Activated CD8-positive, alpha-beta memory T cell treated with anti-CD3 and anti-CD28 coated beads for 1 hour (primary cell): ENCODE measurements around the gene PRKD2.
"Not testable (repeated sequence)": the region's sequence is repeated elsewhere in the genome, so short reads cannot be mapped to it uniquely, and the experiment has no call there.

Experiments
- DNase-seq, 2 donors: peaks; one replicate each; pipeline ENCODE4 v3.0.0-alpha.2; 2020; ENCODE audit warnings: low read depth in 1 of 2; ENCODE audit errors: extremely low read depth in 1 of 2

The PRKD2 gene

DNA sequence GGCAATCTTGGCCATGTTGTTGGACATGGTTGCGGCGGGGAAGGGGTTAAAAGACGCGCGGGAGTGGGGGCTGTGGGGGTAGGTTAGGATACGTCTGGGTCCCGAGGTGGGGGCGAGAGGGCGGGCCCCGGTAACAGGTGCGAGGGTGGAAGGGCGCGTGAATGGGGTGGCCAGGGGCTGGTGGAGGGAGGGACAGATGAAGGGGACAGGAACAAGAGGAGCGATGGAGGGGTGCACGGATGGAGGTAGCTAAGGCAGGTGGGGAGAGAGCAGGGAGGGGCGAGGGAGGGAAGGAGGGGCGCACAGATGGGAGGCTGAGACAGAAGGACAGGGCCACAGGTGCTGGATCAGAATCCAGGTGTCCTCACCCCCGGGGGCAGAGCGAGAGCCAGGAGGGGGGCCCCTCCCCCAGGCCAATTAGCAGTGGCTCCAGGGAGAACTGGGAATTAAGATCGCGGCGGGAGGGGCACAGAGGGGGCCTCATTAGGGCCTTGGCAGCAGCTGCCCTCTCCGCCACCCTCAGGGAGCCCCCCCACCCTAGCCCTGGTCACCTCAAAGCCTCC, 82.2 kb downstream of the PRKD2 start:
- DNase-seq: no peak

- peak; percentile 83 to 89 for DNase-seq
Measured at GRCh38 chr19:46634045-46634655, 82.8 kb downstream of the PRKD2 start.

DNA sequence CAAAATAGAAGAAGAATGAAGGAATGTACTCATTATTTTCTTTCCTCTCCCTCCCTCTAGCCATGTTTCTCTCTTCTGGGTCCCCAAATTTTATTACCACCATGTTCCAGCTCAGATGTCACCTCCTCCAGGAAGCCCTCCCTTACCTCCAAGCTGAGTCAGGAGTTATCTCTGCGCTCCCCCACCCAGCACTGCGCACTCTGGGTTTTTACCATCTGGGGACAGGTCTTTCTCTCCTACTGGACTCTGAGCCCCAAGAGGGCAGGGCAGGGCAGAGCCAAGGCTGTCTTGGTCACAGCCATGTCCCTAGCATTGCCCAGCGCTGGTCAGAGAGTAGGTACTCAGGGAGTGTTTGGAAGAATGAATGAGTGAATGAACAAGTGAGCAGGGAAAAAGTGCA, 83.8 kb downstream of the PRKD2 start:
- no peak for DNase-seq

DNA sequence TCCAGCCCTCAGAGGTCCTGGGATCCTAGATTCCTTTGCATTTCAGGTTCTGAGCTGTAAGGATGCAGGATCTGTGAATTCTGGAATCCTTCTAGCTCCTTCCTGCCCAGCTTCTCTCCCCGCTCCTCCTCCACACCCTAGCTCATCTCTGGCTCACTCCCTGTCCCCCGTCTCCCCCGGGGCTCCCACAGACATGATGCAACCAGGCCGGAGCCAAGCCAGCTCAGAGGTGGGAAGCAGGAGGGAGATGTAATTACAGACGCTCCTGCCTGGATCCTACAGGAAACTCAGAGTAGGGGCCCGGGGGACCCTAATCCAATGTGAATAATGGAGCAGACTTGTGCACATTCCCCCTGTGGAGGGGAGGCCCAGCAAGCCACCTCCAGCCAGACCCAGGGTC, 85.4 kb downstream of the PRKD2 start:
- DNase-seq: no peak

DNA sequence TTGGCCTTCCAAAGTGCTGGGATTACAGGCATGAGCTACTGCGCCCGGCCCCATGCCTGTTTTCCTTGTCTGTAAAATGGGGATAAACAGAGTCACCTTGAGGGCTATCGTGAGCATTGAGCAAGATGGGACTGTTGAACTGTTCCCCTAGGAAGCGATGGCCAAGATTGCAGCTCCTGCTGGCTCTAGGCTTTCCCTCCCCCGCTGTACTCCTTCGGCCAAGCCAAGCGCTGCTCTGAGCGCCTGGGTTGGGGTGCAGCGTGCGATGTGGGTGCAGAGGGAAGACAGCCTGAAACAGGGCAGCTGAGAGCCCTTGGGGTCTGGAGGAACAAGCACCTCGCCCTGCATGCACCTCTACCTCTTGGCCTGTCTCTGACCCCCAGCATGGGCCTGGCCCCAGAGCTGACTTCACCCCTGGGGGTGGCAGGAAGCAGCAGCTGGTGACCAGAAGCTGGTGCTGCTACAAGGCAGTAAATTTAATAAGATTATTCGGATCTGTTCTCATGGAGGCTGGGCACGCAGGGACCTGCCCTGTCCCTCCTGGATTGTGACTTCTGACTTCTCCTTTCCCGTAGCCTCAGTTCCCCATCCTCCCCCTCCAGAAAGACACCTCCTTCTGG, 86.2 kb downstream of the PRKD2 start:
- no peak for DNase-seq

DNA sequence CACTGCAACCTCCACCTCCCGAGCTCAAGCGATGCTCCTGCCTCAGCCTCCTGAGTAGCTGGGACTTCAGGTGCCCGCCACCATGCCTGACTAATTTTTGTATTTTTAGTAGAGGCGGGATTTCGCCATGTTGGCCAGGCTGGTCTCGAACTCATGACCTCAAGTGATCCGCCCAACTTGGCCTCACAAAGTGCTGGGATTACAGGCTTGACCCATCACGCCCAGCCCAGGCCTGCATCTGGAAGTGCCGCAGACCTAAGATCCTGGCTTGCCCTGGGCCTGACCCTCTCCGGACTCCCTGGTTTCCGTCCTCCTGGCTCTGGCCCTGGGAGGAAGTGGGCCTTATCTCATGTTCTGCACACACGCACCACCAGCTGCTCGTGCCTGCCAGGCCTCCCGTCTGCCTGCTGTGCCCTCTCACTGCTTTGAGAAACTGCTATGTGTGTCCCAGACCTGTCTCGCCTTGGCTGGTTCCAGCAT, 87.3 kb downstream of the PRKD2 start:
- DNase-seq: no peak

DNA sequence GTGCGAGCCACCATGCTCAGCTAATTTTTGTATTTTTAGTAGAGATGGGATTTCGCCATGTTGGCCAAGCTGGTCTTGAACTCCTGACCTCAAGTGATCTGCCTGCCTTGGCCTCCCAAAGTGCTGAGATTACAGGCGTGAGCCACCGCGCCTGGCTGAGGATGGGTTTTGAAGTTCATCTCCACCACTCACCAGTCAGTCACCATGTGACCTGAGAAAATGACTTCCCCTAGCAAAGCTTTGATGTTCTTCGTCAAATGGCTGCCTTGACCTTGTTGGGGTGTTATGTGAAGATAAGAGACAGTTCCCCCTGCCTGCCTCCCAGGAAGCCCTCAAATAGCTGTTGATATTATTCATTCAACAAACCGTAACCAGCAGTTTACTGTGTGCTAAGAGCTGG, 87.9 kb downstream of the PRKD2 start:
- not testable (repeated sequence) for DNase-seq

DNA sequence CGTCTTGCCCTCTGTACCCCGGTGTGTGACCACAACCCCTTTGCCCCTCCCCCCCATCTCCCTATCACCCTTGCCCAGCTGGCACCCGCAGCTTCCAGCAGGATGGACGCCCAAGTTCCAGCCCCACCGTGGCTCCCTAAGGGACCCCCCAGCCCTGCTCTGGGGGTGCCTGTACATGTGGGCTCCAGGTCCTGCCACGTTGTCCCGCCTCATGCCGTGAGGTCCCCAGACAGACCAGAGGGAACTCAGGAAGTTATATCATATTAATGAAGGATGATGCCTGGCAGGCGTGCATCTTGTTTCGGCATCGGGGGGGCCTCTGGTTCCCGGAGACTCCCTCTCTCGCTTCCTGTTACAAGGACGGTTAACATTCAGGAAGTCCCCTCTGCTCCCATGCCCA, 90.5 kb downstream of the PRKD2 start:
- DNase-seq: no peak

- DNase-seq: no peak
Measured at GRCh38 chr19:46625731-46626130, 91.2 kb downstream of the PRKD2 start.

DNA sequence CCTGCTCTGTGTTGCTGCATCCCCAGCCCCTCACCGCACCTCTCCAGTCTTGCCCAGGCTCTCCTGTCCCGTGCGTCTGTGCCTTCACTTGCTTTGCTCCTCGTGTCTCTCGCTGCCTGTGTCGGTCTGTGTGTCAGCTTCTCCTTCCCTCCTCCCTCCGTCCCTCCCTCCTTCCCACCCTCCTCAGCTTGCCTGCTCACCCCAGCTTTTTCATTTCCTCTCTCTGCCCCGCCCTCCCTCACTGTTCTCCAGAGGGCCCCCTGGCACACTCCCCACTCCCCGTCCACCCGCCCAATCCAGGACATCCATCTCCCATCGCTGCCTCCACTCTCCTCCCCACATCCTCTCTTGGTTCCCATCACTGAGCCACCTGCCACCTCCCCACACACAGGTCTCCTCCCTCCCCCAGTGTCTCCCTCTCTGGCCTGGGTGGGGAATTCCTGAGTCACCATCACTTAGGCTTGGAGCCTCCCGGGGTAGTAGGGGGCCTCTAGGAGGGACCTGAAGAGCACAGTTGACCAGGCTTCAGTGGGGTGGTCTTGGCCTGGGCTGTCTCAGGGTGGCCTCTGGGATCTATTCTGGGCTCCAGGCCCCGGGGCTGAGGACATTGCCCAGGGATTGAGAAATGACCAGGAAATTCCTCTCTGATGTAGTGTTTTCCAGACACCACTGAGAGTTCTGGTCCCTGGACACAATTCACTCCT, 91.8 kb downstream of the PRKD2 start, which contains the start of gene PTGIR:
TSS of gene PTGIR (minus strand) at position 132 of the 704 bp plus-strand sequence. CDS start 864 bp downstream, outside the sequence.
- no peak for DNase-seq
